GM12878 (cell line): Measurements from ENCODE around the gene SPEM2. TPM values are rescaled to one million over a fixed set of nuclear protein-coding genes. Genes with fewer than 3 reads are reported as not detected.

Experiments
- BRCA1 ChIP-seq: IDR thresholded peaks from 2 replicates; pipeline ENCODE4 v1.6.1; 2011; ENCODE audit warnings: low read depth, low read length, improper control_type of control experiment
- CREM ChIP-seq: IDR thresholded peaks from 2 replicates; pipeline ENCODE4 v1.6.1; 2014; ENCODE audit warnings: antibody characterized with exemption, low read depth
- EED ChIP-seq: sonication (generic); IDR thresholded peaks from 2 replicates; pipeline ENCODE4 v1.6.1; 2016; ENCODE audit warnings: antibody characterized with exemption, low read depth
- FOS ChIP-seq: IDR thresholded peaks from 3 replicates; pipeline ENCODE4 v1.6.1; 2011; ENCODE audit warnings: borderline replicate concordance; ENCODE audit not compliant: insufficient read length; ENCODE audit errors: extremely low read depth
- HDGF ChIP-seq: fragments of 450-650 bp; IDR thresholded peaks from 2 replicates; pipeline ENCODE4 v1.6.1; 2016; ENCODE audit warnings: antibody characterized with exemption
- NFIC ChIP-seq: IDR thresholded peaks from 2 replicates; pipeline ENCODE4 v1.6.1; 2012; ENCODE audit warnings: low read depth, mild to moderate bottlenecking, inconsistent platforms, low read length, moderate library complexity
- POLR2A ChIP-seq: IDR thresholded peaks from 2 replicates; pipeline ENCODE4 v1.6.1; 2011; ENCODE audit warnings: low read depth, mild to moderate bottlenecking, low read length
- SUPT20H ChIP-seq: IDR thresholded peaks from 2 replicates; pipeline ENCODE4 v1.6.1; 2011; ENCODE audit warnings: low read depth, mild to moderate bottlenecking, low read length, moderate library complexity, borderline replicate concordance; ENCODE audit not compliant: control insufficient read depth
- ZNF274 ChIP-seq: IDR thresholded peaks from one replicate; pipeline ENCODE4 v1.8.0; 2011; ENCODE audit not compliant: insufficient read length, insufficient read depth
- polyA plus RNA-seq, 11 experiments: library from polyadenylated mRNA; depleted of rRNA in 4 of 11; unstranded in 6 of 11; stranded (reverse) in 5 of 11; fragments of >200 nt; fragmentation: Nextera tagmentation in 4 of 11; fragmentation: Illumina TruSeq in 1 of 11; extraction: Ambion mirVana in 4 of 11; extraction: Trizol in 1 of 11; gene quantifications; 1 replicate in 1 of 11; 2 replicates in 10 of 11; pipeline versions ENCODE4 v1.2.1 to v1.2.3, GENCODE V29; 2011 to 2016; ENCODE audit warnings: inconsistent platforms in 2 of 11, missing spikeins in 2 of 11, low read depth in 1 of 11
- total RNA-seq, 4 experiments: library from RNA; depleted of rRNA in 3 of 4; stranded (reverse); fragments of >200 nt in 3 of 4; fragmentation: Illumina TruSeq in 1 of 4; extraction: Trizol in 1 of 4; gene quantifications; 2 replicates each; pipeline versions ENCODE4 v1.2.1 to v1.2.3, GENCODE V29; 2013 to 2021
- TF ChIP-seq, protein P1 (sequence below): IDR thresholded peaks from 2 replicates; pipeline ENCODE4 v1.6.1; 2011; ENCODE audit warnings: borderline replicate concordance, low read depth, mild to moderate bottlenecking, moderate library complexity, low read length; ENCODE audit not compliant: insufficient read depth, poor library complexity, severe bottlenecking
- TF ChIP-seq, protein P2 (sequence below): fragments of 450-650 bp; formaldehyde crosslinking; IDR thresholded peaks from 2 replicates; pipeline ENCODE4 v1.5.0; 2022; ENCODE audit warnings: mild to moderate bottlenecking, missing genetic modification characterization
- TF ChIP-seq, protein P3 (sequence below): IDR thresholded peaks from 2 replicates; pipeline ENCODE4 v1.6.1; 2012; ENCODE audit warnings: mild to moderate bottlenecking, low read depth, low read length
- TF ChIP-seq, protein P4 (sequence below): fragments of 450-650 bp; formaldehyde crosslinking; IDR thresholded peaks from 2 replicates; pipeline ENCODE4 v1.4.0; 2020; ENCODE audit warnings: mild to moderate bottlenecking, moderate library complexity
- TF ChIP-seq, protein P5 (sequence below): IDR thresholded peaks from 2 replicates; pipeline ENCODE4 v1.6.1; 2011; ENCODE audit warnings: mild to moderate bottlenecking, low read depth, low read length, moderate library complexity; ENCODE audit not compliant: insufficient replicate concordance
- TF ChIP-seq, protein P6 (sequence below): IDR thresholded peaks from 2 replicates; pipeline ENCODE4 v1.6.1; 2011; ENCODE audit warnings: low read depth, mild to moderate bottlenecking, low read length, moderate library complexity, borderline replicate concordance; ENCODE audit errors: extremely low read depth

SPEM2 gene
- total and polyA plus RNA-seq, 10 of the 15 experiments (the other 5 are each of a cell fraction or from before 2014, with no cell fraction given) = not detected

DNA sequence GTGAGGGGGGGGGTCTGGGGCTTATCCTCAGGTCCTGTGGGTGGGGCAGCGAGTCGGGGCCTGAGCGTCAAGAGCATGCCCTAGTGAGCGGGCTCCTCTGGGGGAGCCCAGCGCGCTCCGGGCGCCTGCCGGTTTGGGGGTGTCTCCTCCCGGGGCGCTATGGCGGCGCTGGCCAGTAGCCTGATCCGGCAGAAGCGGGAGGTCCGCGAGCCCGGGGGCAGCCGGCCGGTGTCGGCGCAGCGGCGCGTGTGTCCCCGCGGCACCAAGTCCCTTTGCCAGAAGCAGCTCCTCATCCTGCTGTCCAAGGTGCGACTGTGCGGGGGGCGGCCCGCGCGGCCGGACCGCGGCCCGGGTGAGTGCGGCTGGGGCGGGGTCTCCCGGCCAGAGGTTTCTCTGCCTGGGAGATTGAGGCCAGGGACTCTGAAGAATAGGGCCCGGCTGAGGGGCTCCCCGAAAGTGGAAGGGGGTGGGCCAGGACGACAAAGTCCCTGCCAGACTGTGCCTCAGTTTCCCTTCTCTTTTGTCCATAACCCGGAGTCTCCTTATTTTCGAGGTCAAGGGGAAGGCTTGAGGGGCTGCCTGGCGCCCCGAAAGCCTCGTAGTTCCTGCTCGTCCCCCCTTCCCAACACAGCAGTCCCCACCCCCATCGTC lies 14.2 kb downstream of the SPEM2 start, which contains the start of gene FGF11 (continued):
- TF ChIP-seq, protein P1, sequence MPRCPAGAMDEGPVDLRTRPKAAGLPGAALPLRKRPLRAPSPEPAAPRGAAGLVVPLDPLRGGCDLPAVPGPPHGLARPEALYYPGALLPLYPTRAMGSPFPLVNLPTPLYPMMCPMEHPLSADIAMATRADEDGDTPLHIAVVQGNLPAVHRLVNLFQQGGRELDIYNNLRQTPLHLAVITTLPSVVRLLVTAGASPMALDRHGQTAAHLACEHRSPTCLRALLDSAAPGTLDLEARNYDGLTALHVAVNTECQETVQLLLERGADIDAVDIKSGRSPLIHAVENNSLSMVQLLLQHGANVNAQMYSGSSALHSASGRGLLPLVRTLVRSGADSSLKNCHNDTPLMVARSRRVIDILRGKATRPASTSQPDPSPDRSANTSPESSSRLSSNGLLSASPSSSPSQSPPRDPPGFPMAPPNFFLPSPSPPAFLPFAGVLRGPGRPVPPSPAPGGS = no peak
- no peak for TF ChIP-seq HDGF
- TF ChIP-seq, protein P2, sequence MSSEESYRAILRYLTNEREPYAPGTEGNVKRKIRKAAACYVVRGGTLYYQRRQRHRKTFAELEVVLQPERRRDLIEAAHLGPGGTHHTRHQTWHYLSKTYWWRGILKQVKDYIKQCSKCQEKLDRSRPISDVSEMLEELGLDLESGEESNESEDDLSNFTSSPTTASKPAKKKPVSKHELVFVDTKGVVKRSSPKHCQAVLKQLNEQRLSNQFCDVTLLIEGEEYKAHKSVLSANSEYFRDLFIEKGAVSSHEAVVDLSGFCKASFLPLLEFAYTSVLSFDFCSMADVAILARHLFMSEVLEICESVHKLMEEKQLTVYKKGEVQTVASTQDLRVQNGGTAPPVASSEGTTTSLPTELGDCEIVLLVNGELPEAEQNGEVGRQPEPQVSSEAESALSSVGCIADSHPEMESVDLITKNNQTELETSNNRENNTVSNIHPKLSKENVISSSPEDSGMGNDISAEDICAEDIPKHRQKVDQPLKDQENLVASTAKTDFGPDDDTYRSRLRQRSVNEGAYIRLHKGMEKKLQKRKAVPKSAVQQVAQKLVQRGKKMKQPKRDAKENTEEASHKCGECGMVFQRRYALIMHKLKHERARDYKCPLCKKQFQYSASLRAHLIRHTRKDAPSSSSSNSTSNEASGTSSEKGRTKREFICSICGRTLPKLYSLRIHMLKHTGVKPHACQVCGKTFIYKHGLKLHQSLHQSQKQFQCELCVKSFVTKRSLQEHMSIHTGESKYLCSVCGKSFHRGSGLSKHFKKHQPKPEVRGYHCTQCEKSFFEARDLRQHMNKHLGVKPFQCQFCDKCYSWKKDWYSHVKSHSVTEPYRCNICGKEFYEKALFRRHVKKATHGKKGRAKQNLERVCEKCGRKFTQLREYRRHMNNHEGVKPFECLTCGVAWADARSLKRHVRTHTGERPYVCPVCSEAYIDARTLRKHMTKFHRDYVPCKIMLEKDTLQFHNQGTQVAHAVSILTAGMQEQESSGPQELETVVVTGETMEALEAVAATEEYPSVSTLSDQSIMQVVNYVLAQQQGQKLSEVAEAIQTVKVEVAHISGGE = no peak
- TF ChIP-seq SUPT20H = no peak
- TF ChIP-seq, protein P3, sequence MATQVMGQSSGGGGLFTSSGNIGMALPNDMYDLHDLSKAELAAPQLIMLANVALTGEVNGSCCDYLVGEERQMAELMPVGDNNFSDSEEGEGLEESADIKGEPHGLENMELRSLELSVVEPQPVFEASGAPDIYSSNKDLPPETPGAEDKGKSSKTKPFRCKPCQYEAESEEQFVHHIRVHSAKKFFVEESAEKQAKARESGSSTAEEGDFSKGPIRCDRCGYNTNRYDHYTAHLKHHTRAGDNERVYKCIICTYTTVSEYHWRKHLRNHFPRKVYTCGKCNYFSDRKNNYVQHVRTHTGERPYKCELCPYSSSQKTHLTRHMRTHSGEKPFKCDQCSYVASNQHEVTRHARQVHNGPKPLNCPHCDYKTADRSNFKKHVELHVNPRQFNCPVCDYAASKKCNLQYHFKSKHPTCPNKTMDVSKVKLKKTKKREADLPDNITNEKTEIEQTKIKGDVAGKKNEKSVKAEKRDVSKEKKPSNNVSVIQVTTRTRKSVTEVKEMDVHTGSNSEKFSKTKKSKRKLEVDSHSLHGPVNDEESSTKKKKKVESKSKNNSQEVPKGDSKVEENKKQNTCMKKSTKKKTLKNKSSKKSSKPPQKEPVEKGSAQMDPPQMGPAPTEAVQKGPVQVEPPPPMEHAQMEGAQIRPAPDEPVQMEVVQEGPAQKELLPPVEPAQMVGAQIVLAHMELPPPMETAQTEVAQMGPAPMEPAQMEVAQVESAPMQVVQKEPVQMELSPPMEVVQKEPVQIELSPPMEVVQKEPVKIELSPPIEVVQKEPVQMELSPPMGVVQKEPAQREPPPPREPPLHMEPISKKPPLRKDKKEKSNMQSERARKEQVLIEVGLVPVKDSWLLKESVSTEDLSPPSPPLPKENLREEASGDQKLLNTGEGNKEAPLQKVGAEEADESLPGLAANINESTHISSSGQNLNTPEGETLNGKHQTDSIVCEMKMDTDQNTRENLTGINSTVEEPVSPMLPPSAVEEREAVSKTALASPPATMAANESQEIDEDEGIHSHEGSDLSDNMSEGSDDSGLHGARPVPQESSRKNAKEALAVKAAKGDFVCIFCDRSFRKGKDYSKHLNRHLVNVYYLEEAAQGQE = peak; percentile 35; the same call in 1 of the 2 replicates
- TF ChIP-seq POLR2A = peak; percentile 52
- no peak for TF ChIP-seq FOS
- TF ChIP-seq, protein P4, sequence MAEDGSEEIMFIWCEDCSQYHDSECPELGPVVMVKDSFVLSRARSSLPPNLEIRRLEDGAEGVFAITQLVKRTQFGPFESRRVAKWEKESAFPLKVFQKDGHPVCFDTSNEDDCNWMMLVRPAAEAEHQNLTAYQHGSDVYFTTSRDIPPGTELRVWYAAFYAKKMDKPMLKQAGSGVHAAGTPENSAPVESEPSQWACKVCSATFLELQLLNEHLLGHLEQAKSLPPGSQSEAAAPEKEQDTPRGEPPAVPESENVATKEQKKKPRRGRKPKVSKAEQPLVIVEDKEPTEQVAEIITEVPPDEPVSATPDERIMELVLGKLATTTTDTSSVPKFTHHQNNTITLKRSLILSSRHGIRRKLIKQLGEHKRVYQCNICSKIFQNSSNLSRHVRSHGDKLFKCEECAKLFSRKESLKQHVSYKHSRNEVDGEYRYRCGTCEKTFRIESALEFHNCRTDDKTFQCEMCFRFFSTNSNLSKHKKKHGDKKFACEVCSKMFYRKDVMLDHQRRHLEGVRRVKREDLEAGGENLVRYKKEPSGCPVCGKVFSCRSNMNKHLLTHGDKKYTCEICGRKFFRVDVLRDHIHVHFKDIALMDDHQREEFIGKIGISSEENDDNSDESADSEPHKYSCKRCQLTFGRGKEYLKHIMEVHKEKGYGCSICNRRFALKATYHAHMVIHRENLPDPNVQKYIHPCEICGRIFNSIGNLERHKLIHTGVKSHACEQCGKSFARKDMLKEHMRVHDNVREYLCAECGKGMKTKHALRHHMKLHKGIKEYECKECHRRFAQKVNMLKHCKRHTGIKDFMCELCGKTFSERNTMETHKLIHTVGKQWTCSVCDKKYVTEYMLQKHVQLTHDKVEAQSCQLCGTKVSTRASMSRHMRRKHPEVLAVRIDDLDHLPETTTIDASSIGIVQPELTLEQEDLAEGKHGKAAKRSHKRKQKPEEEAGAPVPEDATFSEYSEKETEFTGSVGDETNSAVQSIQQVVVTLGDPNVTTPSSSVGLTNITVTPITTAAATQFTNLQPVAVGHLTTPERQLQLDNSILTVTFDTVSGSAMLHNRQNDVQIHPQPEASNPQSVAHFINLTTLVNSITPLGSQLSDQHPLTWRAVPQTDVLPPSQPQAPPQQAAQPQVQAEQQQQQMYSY (CRISPR knock-in tag) = no peak
- TF ChIP-seq, protein P5, sequence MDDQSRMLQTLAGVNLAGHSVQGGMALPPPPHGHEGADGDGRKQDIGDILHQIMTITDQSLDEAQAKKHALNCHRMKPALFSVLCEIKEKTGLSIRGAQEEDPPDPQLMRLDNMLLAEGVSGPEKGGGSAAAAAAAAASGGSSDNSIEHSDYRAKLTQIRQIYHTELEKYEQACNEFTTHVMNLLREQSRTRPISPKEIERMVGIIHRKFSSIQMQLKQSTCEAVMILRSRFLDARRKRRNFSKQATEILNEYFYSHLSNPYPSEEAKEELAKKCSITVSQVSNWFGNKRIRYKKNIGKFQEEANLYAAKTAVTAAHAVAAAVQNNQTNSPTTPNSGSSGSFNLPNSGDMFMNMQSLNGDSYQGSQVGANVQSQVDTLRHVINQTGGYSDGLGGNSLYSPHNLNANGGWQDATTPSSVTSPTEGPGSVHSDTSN = no peak
- no peak for TF ChIP-seq NFIC
- peak; percentile 66; the same call in 1 of the 2 replicates for TF ChIP-seq BRCA1
- TF ChIP-seq CREM = no peak
- no peak for TF ChIP-seq ZNF274
- no peak for TF ChIP-seq EED
- TF ChIP-seq, protein P6, sequence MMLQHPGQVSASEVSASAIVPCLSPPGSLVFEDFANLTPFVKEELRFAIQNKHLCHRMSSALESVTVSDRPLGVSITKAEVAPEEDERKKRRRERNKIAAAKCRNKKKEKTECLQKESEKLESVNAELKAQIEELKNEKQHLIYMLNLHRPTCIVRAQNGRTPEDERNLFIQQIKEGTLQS = no peak
